Left ventricle myocardium inferior (tissue), 1 donor: Measurements from ENCODE around the gene CISH. TPM values are rescaled to one million over a fixed set of nuclear protein-coding genes. Genes with fewer than 3 reads are reported as not detected.

ENCODE experiments used
- DNase-seq: peaks from one replicate; pipeline ENCODE4 v3.0.0-alpha.2; 2020
- H3K27ac ChIP-seq: fragments of 200-600 bp; replicated peaks from 2 replicates; pipeline ENCODE4 v1.8.0; 2021
- H3K27me3 ChIP-seq: fragments of 200-600 bp; 2 replicates; pipeline ENCODE4 v1.8.0; 2021; ENCODE audit warnings: low read depth
- H3K36me3 ChIP-seq: fragments of 200-600 bp; 2 replicates; pipeline ENCODE4 v1.8.0; 2021
- H3K4me1 ChIP-seq: fragments of 200-600 bp; 2 replicates; pipeline ENCODE4 v1.8.0; 2021
- H3K4me3 ChIP-seq: fragments of 200-600 bp; 2 replicates; pipeline ENCODE4 v1.8.0; 2021; ENCODE audit warnings: mild to moderate bottlenecking, moderate library complexity
- H3K9me3 ChIP-seq: fragments of 200-600 bp; replicated peaks from 2 replicates; pipeline ENCODE4 v1.8.0; 2021
- intact Hi-C: fragments of 100-400 bp; cut with micrococcal nuclease; formaldehyde crosslinking; loops from one replicate; pipeline ENCODE4 v1.11.0; 2022
- total RNA-seq: library from RNA; stranded (reverse); fragmentation: NEBNext Ultra II Directional; extraction: Animal tissue kit (Norgen Biotek cat#: 25700); gene quantifications from one replicate; pipeline ENCODE4 v1.2.1, GENCODE V29; 2021
- TF ChIP-seq, protein P1 (sequence below): fragments of 200-600 bp; IDR thresholded peaks from 2 replicates; pipeline ENCODE4 v1.8.0; 2021; ENCODE audit warnings: antibody characterized with exemption, mild to moderate bottlenecking, borderline replicate concordance
- donor health status: DM: no; HTN: yes; CAD: no; lungs with severe emphysema.

Gene CISH
- total RNA-seq, 1 donor from 2014 or later = 16.6 TPM

DNA sequence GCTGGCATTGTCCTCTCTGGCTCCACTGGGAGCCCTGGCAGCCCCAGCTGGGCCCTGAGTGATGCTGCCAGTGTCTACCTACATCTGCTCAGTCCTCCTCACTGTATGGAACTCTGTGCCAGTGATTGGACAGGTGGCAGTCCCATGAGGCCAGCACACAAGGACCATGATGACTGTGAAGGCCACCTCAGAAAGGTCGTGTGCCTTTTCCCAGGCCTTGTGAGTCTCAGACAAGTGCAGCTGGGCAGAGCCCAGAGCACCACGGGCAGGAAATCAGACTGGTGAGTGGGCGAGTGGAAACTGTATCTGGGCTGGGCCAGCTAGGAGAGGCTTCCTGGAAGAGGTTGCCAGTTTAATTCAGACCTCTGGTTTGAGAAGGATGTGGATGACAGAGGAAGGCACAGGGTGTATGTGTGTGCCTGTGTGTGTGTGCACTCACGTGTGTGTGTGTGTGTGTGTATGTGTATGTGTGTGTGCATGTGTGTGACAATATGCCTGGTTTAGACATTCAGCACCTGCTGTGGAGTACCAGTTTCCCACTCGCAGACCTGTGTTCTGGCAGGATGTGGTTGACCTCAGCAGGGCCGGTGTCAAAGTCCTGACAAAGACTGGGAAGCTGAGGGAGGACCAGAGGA lies 12.4 kb upstream of the CISH start:
- Histone ChIP-seq H3K27me3 (no peaks in the 10 kb centered on the region), H3K4me1 (peaks cover 99% of the 10 kb centered on the region), H3K36me3 (peaks cover 3% of the 10 kb centered on the region), H3K27ac (peak overlapping the region; percentile 98), H3K4me3 (peak overlapping the region; percentile 32), H3K9me3 (no peaks in the 10 kb centered on the region)
- DNase-seq = no peak
- intact Hi-C loops = no loop called here
- TF ChIP-seq, protein P1, sequence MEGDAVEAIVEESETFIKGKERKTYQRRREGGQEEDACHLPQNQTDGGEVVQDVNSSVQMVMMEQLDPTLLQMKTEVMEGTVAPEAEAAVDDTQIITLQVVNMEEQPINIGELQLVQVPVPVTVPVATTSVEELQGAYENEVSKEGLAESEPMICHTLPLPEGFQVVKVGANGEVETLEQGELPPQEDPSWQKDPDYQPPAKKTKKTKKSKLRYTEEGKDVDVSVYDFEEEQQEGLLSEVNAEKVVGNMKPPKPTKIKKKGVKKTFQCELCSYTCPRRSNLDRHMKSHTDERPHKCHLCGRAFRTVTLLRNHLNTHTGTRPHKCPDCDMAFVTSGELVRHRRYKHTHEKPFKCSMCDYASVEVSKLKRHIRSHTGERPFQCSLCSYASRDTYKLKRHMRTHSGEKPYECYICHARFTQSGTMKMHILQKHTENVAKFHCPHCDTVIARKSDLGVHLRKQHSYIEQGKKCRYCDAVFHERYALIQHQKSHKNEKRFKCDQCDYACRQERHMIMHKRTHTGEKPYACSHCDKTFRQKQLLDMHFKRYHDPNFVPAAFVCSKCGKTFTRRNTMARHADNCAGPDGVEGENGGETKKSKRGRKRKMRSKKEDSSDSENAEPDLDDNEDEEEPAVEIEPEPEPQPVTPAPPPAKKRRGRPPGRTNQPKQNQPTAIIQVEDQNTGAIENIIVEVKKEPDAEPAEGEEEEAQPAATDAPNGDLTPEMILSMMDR = no peak

DNA sequence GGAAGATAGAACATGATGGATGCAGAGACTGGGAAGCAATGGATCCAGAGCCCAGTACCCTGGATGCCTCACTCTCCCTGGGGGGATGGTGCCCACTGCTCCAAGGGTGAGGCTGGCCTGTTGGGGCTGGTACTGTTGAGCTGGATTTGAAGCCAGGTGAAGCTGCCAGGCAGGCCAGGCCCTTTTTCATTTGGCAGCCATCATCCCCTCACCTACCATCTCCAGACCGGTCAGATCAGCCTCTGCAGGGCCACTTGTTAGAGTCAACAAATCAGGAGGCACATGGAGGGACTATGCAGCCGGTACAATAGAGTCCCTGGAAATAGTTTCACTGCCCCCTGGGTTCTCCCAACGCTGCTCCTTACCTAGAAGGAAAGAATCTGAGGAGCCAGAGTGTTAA lies 11.3 kb upstream of the CISH start:
- Histone ChIP-seq H3K4me1 (peaks cover 97% of the 10 kb centered on the region), H3K36me3 (peaks cover 3% of the 10 kb centered on the region), H3K27me3 (no peaks in the 10 kb centered on the region), H3K4me3 (peak overlapping the region; percentile 4), H3K9me3 (no peaks in the 10 kb centered on the region), H3K27ac (peak overlapping the region; percentile 98)
- no peak for DNase-seq
- TF ChIP-seq, protein P1 = no peak
- intact Hi-C loops = no loop called here

DNA sequence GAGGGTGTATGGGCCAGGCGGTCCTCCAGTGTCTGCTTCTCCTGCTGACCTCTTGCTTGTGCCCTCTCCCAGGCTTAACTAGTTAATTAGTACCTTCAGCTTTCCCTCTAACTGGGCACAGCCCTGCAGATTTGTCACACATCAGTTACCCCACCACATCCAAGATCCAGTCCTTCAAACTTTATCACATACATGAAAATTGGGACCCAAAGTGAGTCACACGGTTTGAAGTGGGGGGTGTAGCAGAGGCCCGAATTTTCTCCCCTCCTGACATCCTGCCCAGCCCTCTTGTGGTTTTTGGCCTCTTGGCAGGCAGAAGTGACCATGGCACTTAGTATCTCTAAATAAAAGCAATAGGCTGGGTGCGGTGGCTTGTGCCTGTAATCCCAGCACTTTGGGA lies 9.2 kb upstream of the CISH start:
- peaks cover 94% of the 10 kb centered on the region for H3K4me1 ChIP-seq

DNA sequence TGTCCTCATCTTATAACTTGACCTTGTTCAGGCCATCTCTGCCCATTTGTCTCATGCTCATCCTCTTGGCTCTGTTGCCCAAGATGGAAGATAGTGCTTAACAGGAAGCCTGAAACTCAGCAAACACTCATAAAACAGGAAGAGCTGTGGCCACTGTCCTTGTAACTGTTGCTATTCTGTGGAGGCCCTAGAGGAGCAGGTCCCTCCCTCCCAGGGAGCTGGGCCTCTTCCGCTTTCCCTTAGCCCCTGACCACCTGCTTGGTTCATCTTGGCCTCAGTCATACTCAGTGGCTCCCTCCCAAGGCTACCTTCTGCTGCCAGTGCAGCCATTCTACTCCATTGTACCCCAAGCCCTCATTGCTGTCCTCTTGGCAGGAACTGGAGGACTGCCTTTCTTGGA lies 8.8 kb upstream of the CISH start:
- TF ChIP-seq, protein P1 = no peak
- no peak for DNase-seq
- Histone ChIP-seq H3K4me3 (peak overlapping the region; percentile 96), H3K4me1 (peaks cover 93% of the 10 kb centered on the region), H3K36me3 (peaks cover 3% of the 10 kb centered on the region), H3K27me3 (no peaks in the 10 kb centered on the region), H3K9me3 (no peaks in the 10 kb centered on the region), H3K27ac (peak overlapping the region; percentile 98)
- intact Hi-C loops = no loop called here

More for the DNA sequence above, 9.2 kb upstream of the CISH start:
- Histone ChIP-seq H3K27me3 (no peaks in the 10 kb centered on the region), H3K27ac (peak overlapping the region; percentile 98), H3K9me3 (no peaks in the 10 kb centered on the region), H3K4me3 (peak overlapping the region; percentile 96), H3K36me3 (peaks cover 3% of the 10 kb centered on the region)
- intact Hi-C loops = no loop called here
- DNase-seq = no peak
- TF ChIP-seq, protein P1 = no peak

DNA sequence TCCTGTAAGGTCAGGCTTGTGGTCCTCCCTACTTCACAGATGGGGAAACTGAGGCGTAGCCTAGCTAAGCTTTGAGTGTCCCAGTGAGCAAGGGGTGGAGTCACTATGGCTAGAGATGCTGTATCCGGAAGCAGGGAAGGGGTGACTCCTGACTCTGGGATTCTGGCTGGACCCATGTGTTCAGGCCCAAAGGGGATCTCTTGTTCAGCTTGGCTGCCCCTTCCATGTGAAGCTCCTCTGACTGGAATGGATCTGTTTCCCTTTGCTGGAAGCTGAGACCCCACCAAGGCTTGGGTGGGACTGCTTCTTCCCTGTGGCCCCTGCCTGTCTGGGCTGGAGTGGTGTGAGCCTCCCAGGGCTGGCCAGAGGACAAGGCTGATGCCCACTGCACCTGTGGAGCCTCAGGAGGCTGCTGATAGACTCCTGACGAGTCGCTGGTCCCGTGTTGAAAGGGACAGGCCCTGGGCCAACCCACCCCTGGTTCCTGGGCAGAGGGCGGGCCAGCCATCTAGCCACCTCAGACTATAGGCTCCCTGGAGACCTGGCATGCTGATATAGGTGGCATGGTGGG lies 6.4 kb upstream of the CISH start:
- Histone ChIP-seq H3K27ac (peak overlapping the region; percentile 98), H3K9me3 (no peaks in the 10 kb centered on the region), H3K4me1 (peaks cover 79% of the 10 kb centered on the region), H3K27me3 (no peaks in the 10 kb centered on the region), H3K36me3 (no peaks in the 10 kb centered on the region), H3K4me3 (peak overlapping the region; percentile 96)
- TF ChIP-seq, protein P1 = no peak
- intact Hi-C loops = loop anchor here (2.0 kb wide), 1 partner anchor 47 kb away; no protein-coding TSS in a partner anchor
- DNase-seq = peak; percentile 73
